Activated naive CD4-positive, alpha-beta T cell treated with anti-CD3 and anti-CD28 coated beads, Interleukin-2, amount 50 U/mL, for 72 hours (primary cell): ENCODE data around the gene GREM2. TPM values are rescaled to one million over a fixed set of nuclear protein-coding genes. Genes with fewer than 3 reads are reported as not detected.

Experiments
- ATAC-seq, 2 donors: fragments of 150-1000 bp; cut with Tn5 transposase; 2 replicates each; pipeline ENCODE4 v1.10.0; 2021; ENCODE audit warnings: mild to moderate bottlenecking in 2 of 2, moderate library complexity in 2 of 2
- DNase-seq, 2 donors: peaks; one replicate each; pipeline ENCODE4 v3.0.0; 2021 to 2022; ENCODE audit warnings: low spot score in 2 of 2
- H3K27ac Mint-ChIP-seq, 2 donors: one replicate each; pipeline ENCODE4 v1.8.0; 2022; ENCODE audit warnings: mild to moderate bottlenecking in 2 of 2, mixed read lengths in 2 of 2
- H3K36me3 Mint-ChIP-seq, 2 donors: one replicate each; pipeline ENCODE4 v1.8.0; 2022; ENCODE audit warnings: mixed read lengths in 2 of 2
- H3K9me3 Mint-ChIP-seq, 2 donors: one replicate each; pipeline ENCODE4 v1.8.0; 2022; ENCODE audit warnings: mixed read lengths in 2 of 2
- total RNA-seq, 2 donors: library from RNA; stranded (reverse); gene quantifications; one replicate each; pipeline ENCODE4 v1.2.3, GENCODE V29; 2022

Gene GREM2
- total RNA-seq = under 1 TPM; 0.16 to 0.43 TPM

DNA sequence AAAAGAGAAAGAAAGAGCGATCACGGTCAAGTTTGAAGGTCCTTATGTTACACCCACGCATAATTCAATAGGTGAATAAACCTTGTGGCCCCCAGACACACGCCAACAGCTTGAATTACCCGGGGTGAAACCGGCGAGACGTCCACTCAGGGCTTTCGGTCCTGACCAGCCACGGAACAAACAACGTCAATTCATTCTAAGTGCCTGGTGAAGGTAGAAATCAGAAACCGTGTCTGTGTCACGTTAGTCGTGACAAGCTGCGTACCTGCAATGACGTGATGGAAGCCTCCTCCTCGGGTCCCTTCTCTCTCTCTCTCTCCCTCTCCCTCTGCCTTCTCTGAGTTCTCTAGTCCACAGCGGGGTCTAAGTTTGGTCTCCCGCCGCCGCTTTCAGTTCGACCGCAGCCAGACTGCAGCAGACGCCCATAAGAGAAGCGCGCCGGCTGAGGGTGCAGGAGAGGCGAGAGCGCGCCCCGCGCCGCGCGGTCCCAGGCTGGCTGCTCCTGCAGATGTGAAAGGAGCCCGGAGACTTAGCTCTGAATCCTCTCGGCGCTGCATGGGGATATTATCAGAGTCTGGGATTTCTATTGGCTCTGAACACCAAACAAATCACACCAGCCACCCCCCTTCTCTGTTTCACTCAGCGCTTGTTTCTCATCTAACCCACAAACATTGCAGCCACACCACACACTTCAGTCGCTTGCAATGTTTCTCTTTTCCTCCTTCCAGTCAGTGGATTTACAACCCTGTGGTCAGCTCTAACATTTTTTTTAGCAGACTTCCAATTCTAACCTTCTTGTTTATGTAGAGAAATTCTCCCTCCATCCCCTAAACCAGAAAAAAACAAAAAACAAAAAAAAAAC is at the start of gene GREM2:
Gene GREM2 (minus strand): TSS at position 537 of the 862 bp plus-strand sequence. CDS start 118,680 bp downstream, outside the sequence.
- peak within 1 kb of the TSS; percentile 51 to 92 for H3K27ac Mint-ChIP-seq
- H3K36me3 Mint-ChIP-seq = peaks cover 0 to 4% of the 10 kb centered on the region in 2 donors
- DNase-seq (peak in 1 of 2 donors; percentile 54), ATAC-seq (peak; percentile 87 to 91)
- H3K9me3 Mint-ChIP-seq = no peaks in the 10 kb centered on the region

DNA sequence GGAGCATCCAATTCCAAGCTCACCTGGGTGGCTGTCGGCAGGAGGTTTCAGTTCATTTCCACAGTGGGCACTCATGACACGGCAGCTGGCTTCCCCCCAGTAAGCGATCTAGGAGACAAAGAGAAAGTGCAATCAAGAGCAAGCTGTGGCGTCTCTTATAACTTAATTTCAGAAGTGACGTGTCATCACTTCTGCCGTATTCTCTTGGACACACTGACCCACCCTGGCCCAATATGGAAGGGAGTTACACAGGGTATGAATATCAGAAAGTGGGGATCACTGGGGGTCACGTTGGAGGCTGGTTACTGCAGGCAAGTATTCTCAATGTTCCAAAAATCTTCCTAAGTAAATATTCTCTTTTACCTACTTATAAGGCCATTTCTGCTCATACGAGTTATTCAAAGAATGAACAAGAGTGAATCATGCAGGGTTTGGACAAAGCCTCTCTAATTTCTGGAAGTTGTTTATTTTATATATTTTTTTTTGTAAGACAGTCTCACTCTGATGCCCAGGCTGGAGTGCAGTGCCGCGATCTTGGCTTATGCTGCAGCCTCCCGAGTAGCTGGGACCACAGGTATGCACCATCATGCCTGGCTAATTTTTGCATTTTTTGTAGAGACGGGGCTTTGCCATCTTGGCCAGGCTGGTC is 46.5 kb upstream of the GREM2 start:
- no peak for ATAC-seq
- Mint-ChIP-seq H3K36me3 (no peaks in the 10 kb centered on the region), H3K27ac (no peak overlapping the region), H3K9me3 (peaks cover 0 to 5% of the 10 kb centered on the region in 2 donors)
- no peak for DNase-seq

DNA sequence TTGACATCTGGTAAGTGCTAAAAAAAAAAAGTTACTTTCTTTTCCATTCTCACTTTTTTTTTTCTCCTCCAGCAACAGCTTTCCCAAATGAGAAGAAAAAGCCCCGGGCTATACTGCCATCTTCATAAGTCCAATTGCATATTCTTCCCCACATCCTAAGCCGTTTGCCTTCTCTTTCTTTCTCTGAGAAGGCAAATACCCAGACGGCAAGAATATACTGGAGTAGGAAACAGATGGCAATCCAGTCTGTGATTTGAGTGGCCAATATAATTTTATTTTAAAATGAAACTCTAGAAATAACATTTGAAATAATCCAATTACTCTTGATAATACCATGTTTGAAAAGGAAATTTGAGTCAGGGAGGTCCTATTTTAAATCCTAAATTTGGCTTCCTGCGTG is 44.6 kb upstream of the GREM2 start:
- ATAC-seq = no peak
- no peak overlapping the region for H3K27ac Mint-ChIP-seq
- no peaks in the 10 kb centered on the region for H3K36me3 Mint-ChIP-seq
- peaks cover 5 to 8% of the 10 kb centered on the region in 2 donors for H3K9me3 Mint-ChIP-seq
- DNase-seq = no peak

DNA sequence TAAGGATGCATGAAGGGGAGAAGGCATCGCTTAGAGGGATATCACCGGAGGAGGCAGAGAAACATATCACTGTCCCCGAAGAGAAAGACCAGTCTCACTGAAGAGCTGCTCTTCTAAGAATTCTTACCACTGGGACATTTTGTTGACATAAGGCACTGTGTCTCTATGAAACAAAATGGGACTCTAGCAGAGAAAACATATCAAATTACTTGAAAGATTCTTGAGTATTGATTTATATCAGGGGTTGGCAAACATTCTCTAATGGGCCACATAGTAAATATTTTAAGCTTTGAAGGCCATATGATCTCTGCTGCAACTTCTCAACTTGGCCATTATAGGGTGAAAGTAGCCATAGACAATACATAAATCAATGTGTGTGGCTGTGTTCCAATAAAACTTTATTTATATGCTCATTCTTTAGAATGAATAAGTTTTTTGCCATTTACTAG is 41.0 kb upstream of the GREM2 start:
- H3K36me3 Mint-ChIP-seq = no peaks in the 10 kb centered on the region
- H3K27ac Mint-ChIP-seq = no peak overlapping the region
- DNase-seq = no peak
- peaks cover 5 to 8% of the 10 kb centered on the region in 2 donors for H3K9me3 Mint-ChIP-seq
- no peak for ATAC-seq

DNA sequence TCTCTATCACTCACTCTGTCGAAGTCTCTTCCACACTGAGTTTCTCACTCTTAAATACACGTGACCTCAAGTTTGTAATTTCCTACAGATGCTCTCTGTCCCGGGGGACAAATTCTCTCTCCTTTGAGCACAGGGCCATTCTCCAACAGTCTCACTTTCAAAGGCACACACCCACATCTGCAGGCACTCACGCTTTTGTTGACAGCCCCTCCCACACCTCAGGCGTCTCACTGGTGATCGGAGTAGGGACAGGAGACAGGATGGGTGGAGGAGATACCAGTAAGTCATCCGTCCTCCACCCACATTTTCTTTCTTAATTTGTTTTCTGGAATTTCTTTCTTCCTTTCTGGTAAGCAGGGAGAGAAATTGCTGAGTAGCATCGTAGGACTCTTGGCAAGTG is 40.6 kb upstream of the GREM2 start:
- ATAC-seq (no peak), DNase-seq (no peak)
- no peaks in the 10 kb centered on the region for H3K36me3 Mint-ChIP-seq
- no peak overlapping the region for H3K27ac Mint-ChIP-seq
- peaks cover 3 to 8% of the 10 kb centered on the region in 2 donors for H3K9me3 Mint-ChIP-seq

DNA sequence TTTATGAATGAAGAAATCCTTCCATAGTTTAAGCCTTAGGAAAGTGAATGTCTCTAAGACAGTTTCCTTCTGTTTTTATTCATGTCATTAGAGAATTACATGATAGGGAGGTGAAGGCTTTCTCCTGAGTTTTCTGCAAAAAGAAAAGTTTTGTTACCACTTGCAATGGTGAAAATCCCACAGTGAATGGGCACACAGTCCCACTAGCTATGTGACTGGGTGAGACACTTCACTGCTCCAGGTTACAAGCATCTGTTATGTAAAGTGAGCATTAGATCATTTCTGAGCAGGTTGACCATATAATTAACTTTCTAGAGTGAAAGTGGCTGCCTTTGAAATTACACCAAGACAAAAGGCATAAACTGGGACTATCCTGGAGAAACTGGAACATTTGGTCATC is 38.9 kb upstream of the GREM2 start:
- Mint-ChIP-seq H3K9me3 (peaks cover 0 to 8% of the 10 kb centered on the region in 2 donors), H3K36me3 (no peaks in the 10 kb centered on the region), H3K27ac (no peak overlapping the region)
- DNase-seq = no peak
- no peak for ATAC-seq

DNA sequence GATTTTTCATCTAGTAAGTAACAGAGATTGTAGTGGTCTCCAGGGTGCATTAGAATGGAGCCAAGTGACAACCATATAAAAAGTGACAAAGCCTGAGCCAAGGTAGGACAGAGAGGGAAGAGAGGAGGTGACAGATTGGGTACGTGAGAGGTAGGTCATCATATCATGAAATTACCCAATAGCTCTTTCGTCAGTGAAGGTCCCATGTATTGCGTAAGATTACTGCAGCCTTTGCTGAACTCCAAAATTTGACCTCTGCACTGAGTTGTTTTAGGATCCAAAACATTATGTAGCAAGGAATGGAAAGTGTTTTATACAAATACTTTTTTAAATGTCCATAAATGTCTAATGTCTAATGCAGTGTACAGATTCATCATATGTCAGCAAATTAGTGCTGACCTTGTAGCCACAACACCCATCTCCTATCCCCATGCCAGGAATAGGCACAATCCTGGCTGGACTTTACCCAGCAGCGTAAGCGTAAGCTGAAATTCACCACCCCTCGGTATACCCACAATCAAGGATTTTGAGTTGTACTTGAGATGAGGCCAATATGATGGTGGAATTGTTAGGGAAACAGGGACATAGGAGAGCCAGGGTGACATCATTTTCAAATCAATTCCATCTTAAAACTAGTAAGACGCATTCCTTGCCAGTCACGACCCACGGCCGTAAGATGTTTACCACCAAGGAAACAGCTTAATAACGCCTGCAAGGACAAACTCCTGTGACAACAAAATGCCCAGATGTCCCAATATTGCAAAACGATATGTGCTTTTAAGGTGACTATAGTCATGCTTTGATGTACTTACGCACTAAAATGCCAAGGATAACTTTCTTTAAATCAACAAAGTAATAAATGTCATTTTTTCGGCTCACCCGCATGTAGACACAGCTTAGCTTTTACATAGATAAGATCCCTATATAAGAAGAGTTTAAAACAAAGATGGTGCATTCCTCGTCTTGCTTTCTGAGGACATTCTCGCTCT is 38.1 kb upstream of the GREM2 start:
- Mint-ChIP-seq H3K27ac (no peak overlapping the region), H3K36me3 (no peaks in the 10 kb centered on the region), H3K9me3 (peaks cover 0 to 8% of the 10 kb centered on the region in 2 donors)
- ATAC-seq (no peak), DNase-seq (no peak)

DNA sequence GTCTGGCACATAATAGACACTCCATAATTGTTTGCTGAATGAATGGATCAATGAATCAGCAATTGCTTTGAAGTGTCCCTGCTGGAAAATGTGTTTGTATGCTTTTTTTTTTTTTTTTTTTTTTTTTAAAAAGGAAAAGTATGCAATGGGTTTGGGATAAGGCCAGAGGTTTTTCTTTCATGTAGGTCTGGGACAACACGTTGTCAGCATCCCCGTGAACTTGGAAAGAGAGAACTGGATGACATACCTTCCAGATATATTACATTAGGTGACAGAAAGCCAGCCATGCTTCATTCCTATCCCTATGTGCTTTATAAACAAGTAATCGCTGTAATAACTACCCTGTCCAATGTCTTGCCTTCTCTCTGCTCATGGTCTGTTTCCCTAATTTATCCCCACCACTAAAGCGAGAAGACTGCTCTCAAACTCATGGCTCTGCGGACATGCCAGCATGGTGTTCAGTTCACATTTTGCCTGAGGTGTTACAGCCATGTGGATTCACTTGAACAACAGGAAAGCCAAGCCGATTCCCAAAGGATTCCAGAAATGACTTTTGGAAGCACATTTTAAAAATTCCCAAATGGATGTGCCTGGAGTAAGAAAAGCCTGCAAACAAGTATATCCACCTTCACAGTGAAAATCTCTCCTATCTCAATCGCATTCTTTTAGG is 34.8 kb upstream of the GREM2 start:
- no peaks in the 10 kb centered on the region for H3K36me3 Mint-ChIP-seq
- no peaks in the 10 kb centered on the region for H3K9me3 Mint-ChIP-seq
- no peak for DNase-seq
- no peak overlapping the region for H3K27ac Mint-ChIP-seq
- no peak for ATAC-seq

DNA sequence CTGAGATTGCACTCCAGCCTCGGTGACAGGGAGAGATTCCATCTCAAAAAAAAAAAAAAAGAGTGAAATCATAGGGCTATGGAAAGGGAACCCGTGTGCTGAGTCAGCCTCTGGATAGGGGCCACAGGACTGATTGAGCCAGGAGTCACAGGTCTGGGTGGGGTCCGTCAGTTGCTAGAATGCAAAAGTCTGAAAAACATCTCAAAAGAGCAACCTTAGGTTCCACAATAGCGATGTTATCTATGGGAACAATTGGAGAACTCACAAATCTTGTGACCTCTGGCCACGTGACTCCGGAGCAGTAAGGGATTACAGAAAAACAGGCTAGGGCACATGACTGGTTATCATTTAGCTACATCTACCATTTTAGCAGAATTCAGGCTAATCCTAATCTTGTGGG is 32.8 kb upstream of the GREM2 start:
- Mint-ChIP-seq H3K9me3 (no peaks in the 10 kb centered on the region), H3K36me3 (no peaks in the 10 kb centered on the region), H3K27ac (no peak overlapping the region)
- DNase-seq = no peak
- no peak for ATAC-seq

DNA sequence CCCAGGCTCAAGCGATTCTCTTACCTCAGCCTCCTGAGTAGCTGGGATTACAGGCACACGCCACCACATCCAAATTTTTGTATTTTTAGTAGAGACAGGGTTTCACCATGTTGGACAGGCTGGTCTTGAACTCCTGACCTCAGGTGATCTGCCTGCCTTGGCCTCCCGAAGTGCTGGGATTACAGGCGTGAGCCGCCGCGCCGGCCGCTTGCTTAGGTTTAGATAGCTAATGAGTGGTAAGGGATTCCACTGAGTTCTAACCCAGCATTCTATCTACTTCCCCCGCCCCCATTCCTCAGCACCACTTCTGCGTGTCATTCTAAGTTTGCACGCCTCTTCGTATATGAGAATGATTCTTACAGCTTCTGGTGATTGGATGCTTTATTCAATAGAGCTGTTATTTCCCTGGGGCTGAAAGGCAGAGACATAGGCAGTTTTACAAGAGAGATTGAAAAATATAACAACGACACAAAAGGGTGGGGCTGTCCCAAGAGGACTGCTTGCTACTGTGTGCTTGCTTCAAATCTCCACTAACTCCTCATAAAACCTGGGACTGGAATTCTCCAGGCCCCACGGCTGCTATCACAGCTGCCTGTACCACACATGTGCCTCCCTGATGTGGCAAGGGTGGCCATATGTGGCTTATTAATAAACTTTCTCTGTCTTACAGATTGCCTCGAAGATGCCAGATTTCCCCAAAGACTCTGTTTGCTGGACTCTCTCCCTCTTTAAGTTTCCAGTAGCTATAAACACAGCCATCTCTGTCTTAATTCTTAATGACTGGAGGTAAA is 23.7 kb upstream of the GREM2 start:
- H3K27ac Mint-ChIP-seq = no peak overlapping the region

DNA sequence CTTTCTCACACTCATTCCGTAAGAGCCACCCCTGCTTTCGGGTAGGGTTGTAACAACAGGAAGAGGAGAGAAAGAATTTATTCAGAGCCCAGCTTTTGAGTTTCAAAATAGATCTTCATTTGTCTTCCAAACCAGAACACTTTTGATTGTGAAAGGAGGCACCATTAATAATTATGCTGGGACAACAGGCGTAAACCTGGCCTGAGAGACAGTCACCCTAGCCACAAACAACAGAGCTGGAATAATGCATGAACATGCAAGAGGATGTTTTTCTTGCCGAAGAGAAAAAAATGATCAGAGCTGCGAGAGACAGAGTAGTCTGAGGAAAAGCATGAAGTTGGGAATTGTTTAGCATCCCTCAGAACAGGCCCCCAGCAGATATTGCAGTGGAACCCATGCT is 18.5 kb upstream of the GREM2 start:
- no peak overlapping the region for H3K27ac Mint-ChIP-seq
- peaks cover 6 to 8% of the 10 kb centered on the region in 2 donors for H3K9me3 Mint-ChIP-seq
- H3K36me3 Mint-ChIP-seq = no peaks in the 10 kb centered on the region
- ATAC-seq (peak in 1 of 2 donors; percentile 43), DNase-seq (no peak)

More for the DNA sequence above, 23.7 kb upstream of the GREM2 start:
- ATAC-seq = no peak
- no peak for DNase-seq
- Mint-ChIP-seq H3K9me3 (peaks cover 9 to 12% of the 10 kb centered on the region in 2 donors), H3K36me3 (no peaks in the 10 kb centered on the region)

DNA sequence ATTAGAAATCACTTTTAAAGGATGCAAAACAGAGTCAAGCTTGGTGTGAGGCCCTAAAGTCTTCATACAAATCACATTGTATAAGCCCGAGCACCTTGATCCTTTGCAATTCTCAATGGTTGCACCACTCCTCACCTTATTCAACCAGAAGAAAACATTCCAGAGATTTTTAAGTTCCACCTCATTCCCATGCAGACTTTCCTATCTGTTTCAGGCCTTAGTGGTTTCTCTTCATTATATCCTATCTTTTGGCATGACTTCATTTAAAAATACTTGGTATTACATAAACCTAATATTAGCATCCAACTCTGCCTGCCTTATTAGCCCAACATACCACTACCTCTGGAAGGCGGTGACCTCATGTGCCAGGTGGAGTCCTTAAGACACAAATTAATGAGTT is 9.3 kb upstream of the GREM2 start:
- no peak for ATAC-seq
- H3K9me3 Mint-ChIP-seq = peaks cover 0 to 3% of the 10 kb centered on the region in 2 donors

DNA sequence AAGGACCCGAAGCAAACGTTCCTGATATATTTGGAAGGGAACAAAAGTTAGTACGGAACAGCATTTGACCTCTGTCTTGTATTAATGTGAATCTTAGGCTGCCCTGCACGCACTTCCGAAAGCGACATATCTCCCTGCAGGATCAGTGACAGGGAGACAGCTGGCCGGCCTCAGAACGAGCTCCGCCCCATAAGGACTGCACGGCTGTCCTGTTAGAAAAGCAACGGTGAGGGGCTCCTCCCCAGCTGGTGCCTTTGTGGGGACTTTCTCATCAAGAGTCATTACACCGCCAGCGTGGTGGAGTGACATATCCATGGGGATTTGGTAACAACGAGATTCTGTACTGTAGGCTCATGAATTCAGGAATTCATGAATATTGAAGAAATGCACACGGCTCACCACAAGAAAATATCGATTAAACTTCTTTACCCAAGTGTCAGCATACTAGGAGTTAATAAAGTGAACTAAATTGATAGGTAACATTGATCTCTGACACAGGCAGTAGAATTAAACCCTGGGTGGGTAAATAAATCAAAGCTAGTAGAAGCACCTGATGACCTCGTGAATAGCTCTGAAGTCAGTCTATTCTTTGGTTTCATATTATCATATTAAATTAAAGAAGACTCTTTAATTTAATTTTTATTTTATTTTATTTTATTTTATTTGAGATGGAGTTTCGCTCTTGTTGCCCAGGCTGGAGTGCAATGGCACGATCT is 8.1 kb upstream of the GREM2 start:
- Mint-ChIP-seq H3K36me3 (no peaks in the 10 kb centered on the region), H3K27ac (no peak overlapping the region), H3K9me3 (no peaks in the 10 kb centered on the region)
- ATAC-seq = no peak
- DNase-seq = no peak

More for the DNA sequence above, 9.3 kb upstream of the GREM2 start:
- DNase-seq = no peak
- no peak overlapping the region for H3K27ac Mint-ChIP-seq
- no peaks in the 10 kb centered on the region for H3K36me3 Mint-ChIP-seq

DNA sequence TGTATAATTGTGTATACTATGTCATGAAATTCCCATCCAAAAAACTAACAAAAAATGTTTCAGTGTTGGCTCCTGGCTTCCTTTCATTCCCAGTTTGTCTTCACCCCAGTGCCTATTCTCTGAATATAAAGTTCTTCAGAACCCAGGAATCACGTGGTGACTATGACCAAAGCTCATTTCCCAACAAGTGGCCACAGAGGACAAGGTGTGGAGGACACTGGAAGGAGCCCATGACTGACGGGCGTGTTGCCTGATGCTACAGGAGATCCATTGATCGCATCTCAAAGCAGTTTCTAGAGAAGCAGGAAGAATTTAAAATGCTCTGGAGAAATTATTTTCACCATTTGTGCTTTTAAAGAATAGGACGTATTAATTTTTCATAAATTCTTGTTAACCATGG is 7.4 kb upstream of the GREM2 start:
- H3K36me3 Mint-ChIP-seq = no peaks in the 10 kb centered on the region
- no peak for DNase-seq
- no peak overlapping the region for H3K27ac Mint-ChIP-seq
- ATAC-seq = no peak
- H3K9me3 Mint-ChIP-seq = no peaks in the 10 kb centered on the region

DNA sequence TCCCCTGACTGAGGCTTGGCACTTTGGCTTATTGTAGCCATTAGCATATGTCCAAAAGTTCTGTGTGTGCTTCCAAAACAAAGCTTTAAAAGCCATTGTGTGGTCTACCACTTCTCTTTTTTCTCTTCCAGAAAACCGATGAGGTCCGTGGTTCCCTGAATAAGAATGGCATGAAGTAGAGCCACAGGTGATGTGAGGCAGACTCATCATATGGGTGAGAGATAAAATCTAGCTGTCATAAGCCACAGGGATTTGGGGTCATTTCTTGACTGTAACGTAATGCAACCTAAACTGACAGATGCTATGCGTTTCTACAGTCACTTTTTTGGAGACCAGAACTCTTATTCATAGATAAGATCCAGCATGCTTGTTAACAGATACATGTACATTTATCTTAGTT is 7.0 kb upstream of the GREM2 start:
- DNase-seq = no peak
- Mint-ChIP-seq H3K36me3 (no peaks in the 10 kb centered on the region), H3K27ac (no peak overlapping the region), H3K9me3 (no peaks in the 10 kb centered on the region)
- peak; percentile 75 to 87 for ATAC-seq
